A549 (cell line): Measurements from ENCODE around the gene DAB1.

Experiments used
- BHLHE40 ChIP-seq: IDR thresholded peaks from 2 replicates; pipeline ENCODE4 v1.6.1; 2012; ENCODE audit warnings: low read depth, low read length, inconsistent platforms
- CBX8 ChIP-seq: fragments of 200-600 bp; sonication (generic); IDR thresholded peaks from 2 replicates; pipeline ENCODE4 v1.6.1; 2016
- CHD4 ChIP-seq: fragments of 200-600 bp; sonication (generic); IDR thresholded peaks from 2 replicates; pipeline ENCODE4 v1.6.1; 2016; ENCODE audit warnings: antibody characterized with exemption, mild to moderate bottlenecking, borderline replicate concordance
- CTCF ChIP-seq: fragments of >200 bp; sonication (Bioruptor Twin); formaldehyde crosslinking; IDR thresholded peaks from 3 replicates; pipeline ENCODE4 v1.5.1; 2016
- ELK1 ChIP-seq: fragments of 150-350 bp; IDR thresholded peaks from 2 replicates; pipeline ENCODE4 v1.6.1; 2014; ENCODE audit warnings: low read depth, mild to moderate bottlenecking, low read length
- POLR2A ChIP-seq: IDR thresholded peaks from 2 replicates; pipeline ENCODE4 v1.6.1; 2012; ENCODE audit warnings: mild to moderate bottlenecking, low read length
- POLR2AphosphoS2 ChIP-seq: conservative IDR thresholded peaks from 2 replicates; pipeline ENCODE4 v1.6.1; 2012; ENCODE audit warnings: low read length, improper control_type of control experiment, inconsistent platforms
- RARB ChIP-seq: fragments of 250-450 bp; sonication (Bioruptor Pico); IDR thresholded peaks from 2 replicates; pipeline ENCODE4 v1.8.0; 2021; ENCODE audit warnings: mild to moderate bottlenecking, moderate library complexity
- SMC3 ChIP-seq: fragments of >200 bp; sonication (Bioruptor Twin); formaldehyde crosslinking; IDR thresholded peaks from 3 replicates; pipeline ENCODE4 v1.6.1; 2018; ENCODE audit warnings: inconsistent platforms
- TF ChIP-seq, protein P1 (sequence below): IDR thresholded peaks from 2 replicates; pipeline ENCODE4 v1.6.1; 2012
- TF ChIP-seq, protein P2 (sequence below): fragments of 200-600 bp; sonication (generic); IDR thresholded peaks from 2 replicates; pipeline ENCODE4 v1.6.1; 2016; ENCODE audit warnings: antibody characterized with exemption, mild to moderate bottlenecking, moderate library complexity

GRCh38 chr1:57252597-57253294 lies 171.1 kb downstream of the DAB1 start:
- TF ChIP-seq, protein P1, sequence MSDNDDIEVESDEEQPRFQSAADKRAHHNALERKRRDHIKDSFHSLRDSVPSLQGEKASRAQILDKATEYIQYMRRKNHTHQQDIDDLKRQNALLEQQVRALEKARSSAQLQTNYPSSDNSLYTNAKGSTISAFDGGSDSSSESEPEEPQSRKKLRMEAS: no peak
- TF ChIP-seq POLR2A (no peak), CTCF (no peak), CHD4 (no peak), SMC3 (no peak), CBX8 (no peak), ELK1 (no peak), RARB (no peak), POLR2AphosphoS2 (no peak), BHLHE40 (no peak)
- TF ChIP-seq, protein P2, sequence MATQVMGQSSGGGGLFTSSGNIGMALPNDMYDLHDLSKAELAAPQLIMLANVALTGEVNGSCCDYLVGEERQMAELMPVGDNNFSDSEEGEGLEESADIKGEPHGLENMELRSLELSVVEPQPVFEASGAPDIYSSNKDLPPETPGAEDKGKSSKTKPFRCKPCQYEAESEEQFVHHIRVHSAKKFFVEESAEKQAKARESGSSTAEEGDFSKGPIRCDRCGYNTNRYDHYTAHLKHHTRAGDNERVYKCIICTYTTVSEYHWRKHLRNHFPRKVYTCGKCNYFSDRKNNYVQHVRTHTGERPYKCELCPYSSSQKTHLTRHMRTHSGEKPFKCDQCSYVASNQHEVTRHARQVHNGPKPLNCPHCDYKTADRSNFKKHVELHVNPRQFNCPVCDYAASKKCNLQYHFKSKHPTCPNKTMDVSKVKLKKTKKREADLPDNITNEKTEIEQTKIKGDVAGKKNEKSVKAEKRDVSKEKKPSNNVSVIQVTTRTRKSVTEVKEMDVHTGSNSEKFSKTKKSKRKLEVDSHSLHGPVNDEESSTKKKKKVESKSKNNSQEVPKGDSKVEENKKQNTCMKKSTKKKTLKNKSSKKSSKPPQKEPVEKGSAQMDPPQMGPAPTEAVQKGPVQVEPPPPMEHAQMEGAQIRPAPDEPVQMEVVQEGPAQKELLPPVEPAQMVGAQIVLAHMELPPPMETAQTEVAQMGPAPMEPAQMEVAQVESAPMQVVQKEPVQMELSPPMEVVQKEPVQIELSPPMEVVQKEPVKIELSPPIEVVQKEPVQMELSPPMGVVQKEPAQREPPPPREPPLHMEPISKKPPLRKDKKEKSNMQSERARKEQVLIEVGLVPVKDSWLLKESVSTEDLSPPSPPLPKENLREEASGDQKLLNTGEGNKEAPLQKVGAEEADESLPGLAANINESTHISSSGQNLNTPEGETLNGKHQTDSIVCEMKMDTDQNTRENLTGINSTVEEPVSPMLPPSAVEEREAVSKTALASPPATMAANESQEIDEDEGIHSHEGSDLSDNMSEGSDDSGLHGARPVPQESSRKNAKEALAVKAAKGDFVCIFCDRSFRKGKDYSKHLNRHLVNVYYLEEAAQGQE: no peak
